ENCODE measurements around the gene TRIM75.
"Not testable (repeated sequence)": the region's sequence is repeated elsewhere in the genome, so short reads cannot be mapped to it uniquely, and the experiment has no call there.

TRIM75 gene

GRCh38 chr4:165077034-165077578 is 23.4 kb downstream of the TRIM75 start:
- DNase-seq (ENCODE audit: extremely low read depth, low read depth), result no peak
- no peak overlapping the region for H3K4me3 ChIP-seq (replicated peaks; ENCODE audit: low read depth, low read length)
- TF ChIP-seq CTCF (IDR thresholded peaks at IDR 0.05; ENCODE audit: low read depth, low read length, missing control alignments), result no peak

GRCh38 chr4:165079476-165079875 is 25.8 kb downstream of the TRIM75 start:
- DNase-seq (ENCODE audit: extremely low read depth, low read depth), result no peak
- no peak for TF ChIP-seq CTCF (IDR thresholded peaks at IDR 0.05; ENCODE audit: low read depth, low read length, missing control alignments)
- no peak overlapping the region for H3K4me3 ChIP-seq (replicated peaks; ENCODE audit: low read depth, low read length)

- not testable (repeated sequence) for H3K4me3 ChIP-seq (replicated peaks; ENCODE audit: low read depth, low read length); DNase-seq (ENCODE audit: extremely low read depth, low read depth)
These were observed 31.1 kb downstream of the TRIM75 start for GRCh38 chr4:165084787-165085186.

GRCh38 chr4:165085946-165086345 is 32.3 kb downstream of the TRIM75 start:
- no peak for TF ChIP-seq CTCF (IDR thresholded peaks at IDR 0.05; ENCODE audit: low read depth, low read length, missing control alignments)
- no peak overlapping the region for H3K4me3 ChIP-seq (replicated peaks; ENCODE audit: low read depth, low read length)
- no peak for DNase-seq (ENCODE audit: extremely low read depth, low read depth)

- DNase-seq (ENCODE audit: extremely low read depth, low read depth), result no peak
- TF ChIP-seq CTCF (IDR thresholded peaks at IDR 0.05; ENCODE audit: low read depth, low read length, missing control alignments), result no peak
- H3K4me3 ChIP-seq (replicated peaks; ENCODE audit: low read depth, low read length), result no peak overlapping the region
These were observed 34.7 kb downstream of the TRIM75 start for GRCh38 chr4:165088366-165088765.

- not testable (repeated sequence) for H3K4me3 ChIP-seq (replicated peaks; ENCODE audit: low read depth, low read length)
These were observed 38.5 kb downstream of the TRIM75 start for GRCh38 chr4:165092187-165092586.

GRCh38 chr4:165094873-165095272 is 41.2 kb downstream of the TRIM75 start:
- no peak for TF ChIP-seq CTCF (IDR thresholded peaks at IDR 0.05; ENCODE audit: low read depth, low read length, missing control alignments)
- H3K4me3 ChIP-seq (replicated peaks; ENCODE audit: low read depth, low read length), result no peak overlapping the region
- no peak for DNase-seq (ENCODE audit: extremely low read depth, low read depth)

More at GRCh38 chr4:165092187-165092586, 38.5 kb downstream of the TRIM75 start:
- not testable (repeated sequence) for DNase-seq (ENCODE audit: extremely low read depth, low read depth)

- DNase-seq (ENCODE audit: extremely low read depth, low read depth), result no peak
- no peak overlapping the region for H3K4me3 ChIP-seq (replicated peaks; ENCODE audit: low read depth, low read length)
- TF ChIP-seq CTCF (IDR thresholded peaks at IDR 0.05; ENCODE audit: low read depth, low read length, missing control alignments), result no peak
These were observed 41.6 kb downstream of the TRIM75 start for GRCh38 chr4:165095291-165095690.

All from HFF-Myc (cell line).